AG09319 (cell line): ENCODE results near the gene CXCL3.

Experiments used
- DNase-seq: peaks from one replicate; pipeline ENCODE4 v3.0.0-alpha.2; 2010; ENCODE audit warnings: low read depth; ENCODE audit errors: extremely low read depth
- CTCF ChIP-seq: IDR thresholded peaks from 2 replicates; pipeline ENCODE4 v1.5.1; 2011; ENCODE audit warnings: low read depth, mild to moderate bottlenecking, inconsistent platforms, low read length, moderate library complexity

Gene CXCL3

DNA sequence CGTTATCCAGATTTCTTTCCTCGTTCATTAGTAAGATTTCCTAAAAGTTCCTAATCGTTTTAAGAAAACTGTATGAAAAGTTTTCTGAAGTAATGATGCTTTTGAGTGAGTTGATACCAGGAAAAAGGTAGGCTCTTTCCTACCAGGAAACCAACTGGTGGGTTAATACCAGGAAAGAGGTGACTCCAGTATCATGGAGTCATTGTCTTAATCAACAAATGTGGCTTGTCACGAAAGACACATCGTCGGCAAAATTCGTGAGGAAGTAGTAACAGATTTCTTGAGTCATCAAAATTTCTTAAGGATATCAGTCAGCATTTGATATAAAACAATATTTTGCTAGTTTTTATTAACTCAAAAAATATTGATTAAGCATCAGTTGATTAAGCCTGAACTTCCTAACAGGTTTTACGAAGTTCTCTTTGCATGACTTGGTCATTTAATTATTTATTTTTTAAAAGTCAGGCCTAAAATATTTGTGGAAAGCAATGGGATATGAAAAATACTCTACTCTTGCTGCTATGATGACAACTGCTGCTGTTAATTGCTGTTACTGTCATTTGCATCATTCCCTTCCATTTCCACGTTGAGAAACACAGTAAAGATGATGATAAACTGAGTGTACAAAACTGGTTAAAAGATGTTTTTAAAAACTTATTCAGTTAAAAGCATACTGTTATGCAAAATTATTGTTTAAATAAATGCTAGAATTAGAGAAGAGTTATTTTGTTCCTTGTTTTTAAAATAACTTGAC, 47.3 kb downstream of the CXCL3 start:
- TF ChIP-seq CTCF = no peak
- DNase-seq = no peak

DNA sequence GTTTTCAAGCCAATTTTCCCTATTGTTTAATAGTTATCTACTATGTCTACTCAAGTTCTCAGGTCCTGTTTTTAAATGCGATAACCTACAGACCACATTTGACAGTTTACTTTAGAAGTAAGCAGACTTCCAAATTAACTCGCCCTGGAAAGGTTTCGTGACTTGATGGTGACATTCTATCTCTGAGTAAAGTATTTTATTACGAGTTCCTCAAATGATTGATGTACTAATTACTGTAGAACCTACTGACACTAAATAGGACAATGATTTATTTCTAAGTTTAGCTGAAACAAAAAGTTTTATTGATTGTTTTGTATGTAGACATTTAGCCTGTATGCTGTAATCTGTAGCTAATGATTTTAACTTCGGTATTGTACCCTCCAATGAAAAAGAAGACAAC, 48.6 kb downstream of the CXCL3 start:
- no peak for DNase-seq
- TF ChIP-seq CTCF = no peak

GRCh38 chr4:73989031-73989430, 49.5 kb downstream of the CXCL3 start:
- TF ChIP-seq CTCF = no peak

DNA sequence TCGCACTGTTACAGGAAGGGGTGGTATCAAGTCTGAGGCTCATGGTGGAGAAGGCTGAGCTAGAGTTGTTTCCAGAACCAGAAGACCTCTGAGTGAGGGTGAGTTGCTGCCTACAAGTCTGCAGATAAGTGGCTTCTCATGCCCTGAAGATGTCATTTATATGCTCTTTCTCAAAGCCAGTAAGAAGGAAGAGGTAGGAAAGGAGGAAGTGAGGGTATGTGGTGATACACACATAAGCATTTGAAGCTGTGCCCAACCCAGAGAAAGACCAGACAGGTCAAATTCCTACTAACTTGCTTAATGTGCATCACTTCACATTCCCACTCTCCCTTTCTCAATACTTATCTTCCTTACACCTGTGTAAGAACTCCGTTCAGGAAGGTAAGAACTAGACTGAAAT, 50.4 kb downstream of the CXCL3 start, which contains the start of gene PPBP:
Gene PPBP, minus strand, starts transcription at position 130 of the 400 bp plus-strand sequence. Its CDS starts 87 bp downstream, at position 43.
- DNase-seq = no peak

More at GRCh38 chr4:73989031-73989430, 49.5 kb downstream of the CXCL3 start:
- DNase-seq = no peak

More for the DNA sequence above, 50.4 kb downstream of the CXCL3 start, which contains the start of gene PPBP:
- TF ChIP-seq CTCF = no peak
